SK-N-SH (cell line): ENCODE results near the gene NAA40. TPM values are rescaled to one million over a fixed set of nuclear protein-coding genes. Genes with fewer than 3 reads are reported as not detected.
A peak's percentile ranks its signal among the peaks of the same experiment; 100 is the strongest.

ENCODE experiments used
- CTCF ChIA-PET: fragments of 300-600, 350-600 bp; formaldehyde crosslinking; extraction: SDS; loops from one replicate; lab custom pipeline; 2021; lab: Yijun Ruan, JAX
- POLR2A ChIA-PET: fragments of 350-600 bp; sonication (Branson Sonifier 250); formaldehyde crosslinking; extraction: SDS; loops from one replicate; lab custom pipeline; 2020; ENCODE audit warnings: antibody characterized with exemption, inconsistent platforms; lab: Yijun Ruan, JAX
- DNase-seq: peaks from one replicate; pipeline ENCODE4 v3.0.0; 2012
- H2AFZ ChIP-seq: fragments of 200-600 bp; sonication (generic); 2 replicates; pipeline ENCODE4 v1.8.1; 2016; ENCODE audit warnings: antibody characterized with exemption, mild to moderate bottlenecking, low read depth
- H3F3A ChIP-seq: fragments of 200-600 bp; sonication (generic); replicated peaks from 2 replicates; pipeline ENCODE3; 2016; ENCODE audit warnings: antibody characterized with exemption, mild to moderate bottlenecking; ENCODE audit not compliant: insufficient read depth
- H3K27ac ChIP-seq, 2 experiments: fragments of 200-500 bp in 1 of 2; fragments of 200-600 bp in 1 of 2; sonication (Bioruptor generic) in 1 of 2; sonication (generic), shearing (Covaris generic) in 1 of 2; 2 replicates each; pipeline versions ENCODE4 v1.5.1 to v1.6.1; 2014 to 2016; ENCODE audit warnings: low read depth in 2 of 2, inconsistent platforms in 1 of 2, low read length in 1 of 2, mild to moderate bottlenecking in 1 of 2, mixed read lengths in 1 of 2
- H3K27me3 ChIP-seq: fragments of 200-600 bp; sonication (generic), shearing (Covaris generic); 2 replicates; pipeline ENCODE4 v1.6.1; 2016; ENCODE audit warnings: mixed run types; ENCODE audit not compliant: insufficient read depth
- H3K36me3 ChIP-seq, 2 experiments: fragments of 200-500 bp in 1 of 2; fragments of 200-600 bp in 1 of 2; sonication (Bioruptor generic) in 1 of 2; sonication (generic) in 1 of 2; replicated peaks in 1 of 2; 2 replicates each; pipeline versions ENCODE3 to v1.5.1; 2014 to 2016; ENCODE audit warnings: low read length in 1 of 2, mild to moderate bottlenecking in 1 of 2; ENCODE audit not compliant: insufficient read depth in 2 of 2, control insufficient read depth in 1 of 2
- H3K4me1 ChIP-seq, 2 experiments: fragments of 200-500 bp in 1 of 2; fragments of 200-600 bp in 1 of 2; sonication (Bioruptor generic) in 1 of 2; sonication (generic), shearing (Covaris generic) in 1 of 2; 2 replicates each; pipeline versions ENCODE4 v1.5.1 to v1.6.1; 2014 to 2016; ENCODE audit warnings: low read depth in 1 of 2, low read length in 1 of 2, mixed run types in 1 of 2; ENCODE audit not compliant: insufficient read depth in 2 of 2, control insufficient read depth in 1 of 2
- H3K4me2 ChIP-seq: fragments of 200-600 bp; sonication (generic), shearing (Covaris generic); 2 replicates; pipeline ENCODE4 v1.6.1; 2017; ENCODE audit warnings: mixed run types
- H3K4me3 ChIP-seq, 2 experiments: fragments of 200-500 bp in 1 of 2; fragments of 200-600 bp in 1 of 2; sonication (Bioruptor generic) in 1 of 2; sonication (generic), shearing (Covaris generic) in 1 of 2; 2 replicates each; pipeline versions ENCODE4 v1.5.1 to v1.8.1; 2014 to 2016; ENCODE audit warnings: low read depth in 2 of 2, inconsistent platforms in 1 of 2, low read length in 1 of 2, mild to moderate bottlenecking in 1 of 2, mixed read lengths in 1 of 2, moderate library complexity in 1 of 2
- H3K79me2 ChIP-seq: fragments of 200-600 bp; sonication (generic); 2 replicates; pipeline ENCODE4 v1.8.1; 2017; ENCODE audit warnings: mild to moderate bottlenecking; ENCODE audit not compliant: insufficient read depth
- H3K9ac ChIP-seq: fragments of 200-600 bp; sonication (generic); 2 replicates; pipeline ENCODE4 v1.6.1; 2017; ENCODE audit warnings: mixed run types
- H3K9me2 ChIP-seq: fragments of 200-600 bp; sonication (generic); 2 replicates; pipeline ENCODE4 v1.6.1; 2017; ENCODE audit warnings: mixed run types
- H3K9me3 ChIP-seq: fragments of 200-600 bp; sonication (generic); 2 replicates; pipeline ENCODE4 v1.6.1; 2017; ENCODE audit warnings: mixed run types, mild to moderate bottlenecking, moderate library complexity
- H4K20me1 ChIP-seq: fragments of 200-600 bp; sonication (generic); 2 replicates; pipeline ENCODE4 v1.6.1; 2017; ENCODE audit warnings: mild to moderate bottlenecking, mixed run types; ENCODE audit not compliant: insufficient read depth
- CHD2 ChIP-seq: fragments of 150-350 bp; IDR thresholded peaks from 2 replicates; pipeline ENCODE4 v1.6.1; 2018; ENCODE audit warnings: low read length; ENCODE audit not compliant: partially characterized antibody
- ELF1 ChIP-seq: IDR thresholded peaks from 2 replicates; pipeline ENCODE4 v1.4.0; 2012
- FOSL2 ChIP-seq: IDR thresholded peaks from 2 replicates; pipeline ENCODE4 v1.4.0; 2012; ENCODE audit warnings: low read depth, mild to moderate bottlenecking, moderate library complexity, borderline replicate concordance
- FOXJ3 ChIP-seq: sonication (generic); formaldehyde crosslinking; IDR thresholded peaks from 2 replicates; pipeline ENCODE4 v1.5.1; 2020; ENCODE audit warnings: mild to moderate bottlenecking, missing genetic modification reagents
- FOXM1 ChIP-seq: IDR thresholded peaks from 2 replicates; pipeline ENCODE4 v1.4.0; 2012; ENCODE audit warnings: low read depth, mild to moderate bottlenecking
- GABPA ChIP-seq: IDR thresholded peaks from 2 replicates; pipeline ENCODE4 v1.4.0; 2012; ENCODE audit warnings: low read depth, mild to moderate bottlenecking
- NRF1 ChIP-seq: IDR thresholded peaks from 2 replicates; pipeline ENCODE4 v1.6.1; 2012; ENCODE audit warnings: low read depth, mild to moderate bottlenecking, low read length
- POLR2AphosphoS5 ChIP-seq: IDR thresholded peaks from 2 replicates; pipeline ENCODE4 v1.6.1; 2012; ENCODE audit warnings: low read depth, low read length
- REST ChIP-seq: IDR thresholded peaks from 2 replicates; pipeline ENCODE4 v1.6.1; 2012; ENCODE audit warnings: mild to moderate bottlenecking, low read depth, low read length, moderate library complexity
- RFX5 ChIP-seq: IDR thresholded peaks from 2 replicates; pipeline ENCODE4 v1.6.1; 2012; ENCODE audit warnings: mild to moderate bottlenecking, improper control_type of control experiment, low read length
- SIN3A ChIP-seq: IDR thresholded peaks from 2 replicates; pipeline ENCODE4 v1.6.1; 2012; ENCODE audit warnings: low read depth, mild to moderate bottlenecking, low read length, moderate library complexity, borderline replicate concordance
- SMC3 ChIP-seq: IDR thresholded peaks from 2 replicates; pipeline ENCODE4 v1.6.1; 2012; ENCODE audit warnings: low read depth, low read length, improper control_type of control experiment
- TAF1 ChIP-seq: IDR thresholded peaks from 2 replicates; pipeline ENCODE4 v1.6.1; 2012; ENCODE audit warnings: low read depth, mild to moderate bottlenecking, low read length, moderate library complexity, borderline replicate concordance
- YY1 ChIP-seq: IDR thresholded peaks from 2 replicates; pipeline ENCODE4 v1.4.0; 2012; ENCODE audit warnings: low read depth, mild to moderate bottlenecking
- WGBS: methylation state at CpG from one replicate; pipeline ENCODE4 v1.1.6; 2017; ENCODE audit warnings: low lambda C conversion rate; 5-methylcytosine and 5-hydroxymethylcytosine counted together
- polyA plus RNA-seq, 3 experiments: library from polyadenylated mRNA; depleted of rRNA; stranded (reverse); fragments of >200 nt; gene quantifications; 2 replicates each; pipeline ENCODE4 v1.2.3, GENCODE V29; 2012
- TF ChIP-seq, protein P1 (sequence below): fragments of 200-600 bp; sonication (generic); IDR thresholded peaks from 2 replicates; pipeline ENCODE4 v1.6.1; 2017; ENCODE audit warnings: antibody characterized with exemption, mild to moderate bottlenecking, moderate library complexity
- TF ChIP-seq, protein P2 (sequence below): IDR thresholded peaks from 2 replicates; pipeline ENCODE4 v1.4.0; 2012; ENCODE audit warnings: low read depth
- TF ChIP-seq, protein P3 (sequence below): IDR thresholded peaks from 2 replicates; pipeline ENCODE4 v1.4.0; 2012; ENCODE audit warnings: low read depth, borderline replicate concordance
- TF ChIP-seq, protein P4 (sequence below): IDR thresholded peaks from 2 replicates; pipeline ENCODE4; 2012

Gene NAA40
- polyA plus RNA-seq, 1 of the 3 experiments (the other 2 are of a cell fraction) = 33.0 TPM

- Histone ChIP-seq H3K4me2 (peak within 1 kb of the TSS; percentile 99), H3K9me3 (no peaks in the 10 kb centered on the region), H3K79me2 (peaks cover 50% of the 10 kb centered on the region), H3K9ac (peak within 1 kb of the TSS; percentile 96), H3K4me1 (peaks cover 11 to 15% of the 10 kb centered on the region in 2 experiments; a peak in 2 of 4 replicates), H3F3A (no peaks in the 10 kb centered on the region), H3K4me3 (peak within 1 kb of the TSS; percentile 72 to 88), H3K9me2 (no peaks in the 10 kb centered on the region), H3K36me3 (peaks cover 0 to 6% of the 10 kb centered on the region in 2 experiments), H3K27ac (peak within 1 kb of the TSS; percentile 89 to 94), H3K27me3 (no peaks in the 10 kb centered on the region), H4K20me1 (peaks cover 12% of the 10 kb centered on the region), H2AFZ (peak within 1 kb of the TSS; percentile 89)
- under 1% methylated on average over 43 of the region's 67 CpGs for whole genome bisulfite sequencing
- CTCF ChIA-PET = interaction anchor here (0.7 to 1.9 kb wide), 8 partner anchors 12 to 277 kb away, joined by 3 to 6 read pairs (median 4); partner anchors contain the start of genes PLCB3 and ZFTA
- POLR2A ChIA-PET = interaction anchor here (0.5 to 1.3 kb wide), 5 partner anchors 27 to 191 kb away, joined by 3 to 4 read pairs (median 3); no protein-coding TSS in a partner anchor
- TF ChIP-seq, protein P1, sequence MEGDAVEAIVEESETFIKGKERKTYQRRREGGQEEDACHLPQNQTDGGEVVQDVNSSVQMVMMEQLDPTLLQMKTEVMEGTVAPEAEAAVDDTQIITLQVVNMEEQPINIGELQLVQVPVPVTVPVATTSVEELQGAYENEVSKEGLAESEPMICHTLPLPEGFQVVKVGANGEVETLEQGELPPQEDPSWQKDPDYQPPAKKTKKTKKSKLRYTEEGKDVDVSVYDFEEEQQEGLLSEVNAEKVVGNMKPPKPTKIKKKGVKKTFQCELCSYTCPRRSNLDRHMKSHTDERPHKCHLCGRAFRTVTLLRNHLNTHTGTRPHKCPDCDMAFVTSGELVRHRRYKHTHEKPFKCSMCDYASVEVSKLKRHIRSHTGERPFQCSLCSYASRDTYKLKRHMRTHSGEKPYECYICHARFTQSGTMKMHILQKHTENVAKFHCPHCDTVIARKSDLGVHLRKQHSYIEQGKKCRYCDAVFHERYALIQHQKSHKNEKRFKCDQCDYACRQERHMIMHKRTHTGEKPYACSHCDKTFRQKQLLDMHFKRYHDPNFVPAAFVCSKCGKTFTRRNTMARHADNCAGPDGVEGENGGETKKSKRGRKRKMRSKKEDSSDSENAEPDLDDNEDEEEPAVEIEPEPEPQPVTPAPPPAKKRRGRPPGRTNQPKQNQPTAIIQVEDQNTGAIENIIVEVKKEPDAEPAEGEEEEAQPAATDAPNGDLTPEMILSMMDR = no peak
- TF ChIP-seq, protein P2, sequence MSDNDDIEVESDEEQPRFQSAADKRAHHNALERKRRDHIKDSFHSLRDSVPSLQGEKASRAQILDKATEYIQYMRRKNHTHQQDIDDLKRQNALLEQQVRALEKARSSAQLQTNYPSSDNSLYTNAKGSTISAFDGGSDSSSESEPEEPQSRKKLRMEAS = peak; percentile 78; the same call in 1 of the 2 replicates
- TF ChIP-seq, protein P3, sequence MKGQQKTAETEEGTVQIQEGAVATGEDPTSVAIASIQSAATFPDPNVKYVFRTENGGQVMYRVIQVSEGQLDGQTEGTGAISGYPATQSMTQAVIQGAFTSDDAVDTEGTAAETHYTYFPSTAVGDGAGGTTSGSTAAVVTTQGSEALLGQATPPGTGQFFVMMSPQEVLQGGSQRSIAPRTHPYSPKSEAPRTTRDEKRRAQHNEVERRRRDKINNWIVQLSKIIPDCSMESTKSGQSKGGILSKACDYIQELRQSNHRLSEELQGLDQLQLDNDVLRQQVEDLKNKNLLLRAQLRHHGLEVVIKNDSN = no peak
- TF ChIP-seq YY1 = peak; percentile 96
- peak; percentile 43; the same call in 1 of the 2 replicates for TF ChIP-seq SIN3A
- TF ChIP-seq FOSL2 = no peak
- peak; percentile 75; the same call in 1 of the 2 replicates for TF ChIP-seq TAF1
- no peak for TF ChIP-seq RFX5
- TF ChIP-seq, protein P4, sequence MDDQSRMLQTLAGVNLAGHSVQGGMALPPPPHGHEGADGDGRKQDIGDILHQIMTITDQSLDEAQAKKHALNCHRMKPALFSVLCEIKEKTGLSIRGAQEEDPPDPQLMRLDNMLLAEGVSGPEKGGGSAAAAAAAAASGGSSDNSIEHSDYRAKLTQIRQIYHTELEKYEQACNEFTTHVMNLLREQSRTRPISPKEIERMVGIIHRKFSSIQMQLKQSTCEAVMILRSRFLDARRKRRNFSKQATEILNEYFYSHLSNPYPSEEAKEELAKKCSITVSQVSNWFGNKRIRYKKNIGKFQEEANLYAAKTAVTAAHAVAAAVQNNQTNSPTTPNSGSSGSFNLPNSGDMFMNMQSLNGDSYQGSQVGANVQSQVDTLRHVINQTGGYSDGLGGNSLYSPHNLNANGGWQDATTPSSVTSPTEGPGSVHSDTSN = peak; percentile 95
- TF ChIP-seq REST = 0 out of 2 replicates have a peak, but pooled peaks have one; percentile 4
- TF ChIP-seq POLR2AphosphoS5 = peak; percentile 80
- peak; percentile 94 for TF ChIP-seq ELF1
- peak; percentile 99 for TF ChIP-seq FOXM1
- TF ChIP-seq SMC3 = 0 out of 2 replicates have a peak, but pooled peaks have one; percentile 20
- peak; percentile 93 for TF ChIP-seq GABPA
- TF ChIP-seq FOXJ3 = no peak
- TF ChIP-seq CHD2 = peak; percentile 74
- TF ChIP-seq NRF1 = no peak
- peak; percentile 94 for DNase-seq
These were observed 35.7 kb downstream of the NAA40 start, which contains the start of gene COX8A for GRCh38 chr11:63974259-63975143. COX8A (plus strand) TSS chr11:63974620; CDS start chr11:63974681, 61 bp downstream.
